HG02571 (cell line): ENCODE results near the gene RNU6-1.

Experiments
- ATAC-seq: cut with Tn5 transposase; IDR thresholded peaks from one replicate; pipeline ENCODE4 v1.9.1; 2021; ENCODE audit warnings: mild to moderate bottlenecking, moderate library complexity; ENCODE audit not compliant: unreplicated experiment

RNU6-1 gene

GRCh38 chr15:67839929-67840748 lies at the start of gene RNU6-1:
Gene RNU6-1 (minus strand): TSS chr15:67840045.
- ATAC-seq, result peak; percentile 82

- no peak for ATAC-seq
These were observed 47.9 kb upstream of the RNU6-1 start for GRCh38 chr15:67887776-67888175.

- ATAC-seq, result no peak
These were observed 46.0 kb upstream of the RNU6-1 start for GRCh38 chr15:67885861-67886260.

- ATAC-seq, result no peak
These were observed 45.3 kb upstream of the RNU6-1 start for GRCh38 chr15:67885175-67885523.

- ATAC-seq, result no peak
These were observed 44.8 kb upstream of the RNU6-1 start for GRCh38 chr15:67884514-67885174.

GRCh38 chr15:67884009-67884408 lies 44.2 kb upstream of the RNU6-1 start:
- ATAC-seq, result no peak

GRCh38 chr15:67883234-67883773 lies 43.5 kb upstream of the RNU6-1 start:
- ATAC-seq, result no peak

GRCh38 chr15:67882487-67883233 lies 42.8 kb upstream of the RNU6-1 start:
- no peak for ATAC-seq

- no peak for ATAC-seq
These were observed 40.9 kb upstream of the RNU6-1 start for GRCh38 chr15:67880651-67881182.

- ATAC-seq, result no peak
These were observed 39.7 kb upstream of the RNU6-1 start for GRCh38 chr15:67879440-67880129.

- no peak for ATAC-seq
These were observed 38.9 kb upstream of the RNU6-1 start for GRCh38 chr15:67878712-67879206.

GRCh38 chr15:67873777-67874176 lies 33.9 kb upstream of the RNU6-1 start:
- no peak for ATAC-seq

- no peak for ATAC-seq
These were observed 31.1 kb upstream of the RNU6-1 start for GRCh38 chr15:67870868-67871408.

GRCh38 chr15:67869701-67870100 lies 29.9 kb upstream of the RNU6-1 start:
- no peak for ATAC-seq

- no peak for ATAC-seq
These were observed 25.9 kb upstream of the RNU6-1 start for GRCh38 chr15:67865766-67866165.

- ATAC-seq, result no peak
These were observed 25.5 kb upstream of the RNU6-1 start for GRCh38 chr15:67865331-67865730.

GRCh38 chr15:67863442-67863987 lies 23.7 kb upstream of the RNU6-1 start:
- ATAC-seq, result peak; percentile 72

GRCh38 chr15:67862750-67863441 lies 23.1 kb upstream of the RNU6-1 start:
- no peak for ATAC-seq

- ATAC-seq, result no peak
These were observed 22.1 kb upstream of the RNU6-1 start for GRCh38 chr15:67861983-67862382.
